ENCODE results near the gene DDOST.

DNA sequence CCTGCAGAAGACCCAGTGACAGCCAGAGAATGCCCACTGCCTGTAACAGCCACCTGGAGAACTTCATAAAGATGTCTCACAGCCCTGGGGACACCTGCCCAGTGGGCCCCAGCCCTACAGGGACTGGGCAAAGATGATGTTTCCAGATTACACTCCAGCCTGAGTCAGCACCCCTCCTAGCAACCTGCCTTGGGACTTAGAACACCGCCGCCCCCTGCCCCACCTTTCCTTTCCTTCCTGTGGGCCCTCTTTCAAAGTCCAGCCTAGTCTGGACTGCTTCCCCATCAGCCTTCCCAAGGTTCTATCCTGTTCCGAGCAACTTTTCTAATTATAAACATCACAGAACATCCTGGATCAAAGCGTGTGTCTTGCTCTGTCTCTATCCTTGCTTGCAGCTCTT, 42.6 kb downstream of the DDOST start:
- TF ChIP-seq, protein P1, sequence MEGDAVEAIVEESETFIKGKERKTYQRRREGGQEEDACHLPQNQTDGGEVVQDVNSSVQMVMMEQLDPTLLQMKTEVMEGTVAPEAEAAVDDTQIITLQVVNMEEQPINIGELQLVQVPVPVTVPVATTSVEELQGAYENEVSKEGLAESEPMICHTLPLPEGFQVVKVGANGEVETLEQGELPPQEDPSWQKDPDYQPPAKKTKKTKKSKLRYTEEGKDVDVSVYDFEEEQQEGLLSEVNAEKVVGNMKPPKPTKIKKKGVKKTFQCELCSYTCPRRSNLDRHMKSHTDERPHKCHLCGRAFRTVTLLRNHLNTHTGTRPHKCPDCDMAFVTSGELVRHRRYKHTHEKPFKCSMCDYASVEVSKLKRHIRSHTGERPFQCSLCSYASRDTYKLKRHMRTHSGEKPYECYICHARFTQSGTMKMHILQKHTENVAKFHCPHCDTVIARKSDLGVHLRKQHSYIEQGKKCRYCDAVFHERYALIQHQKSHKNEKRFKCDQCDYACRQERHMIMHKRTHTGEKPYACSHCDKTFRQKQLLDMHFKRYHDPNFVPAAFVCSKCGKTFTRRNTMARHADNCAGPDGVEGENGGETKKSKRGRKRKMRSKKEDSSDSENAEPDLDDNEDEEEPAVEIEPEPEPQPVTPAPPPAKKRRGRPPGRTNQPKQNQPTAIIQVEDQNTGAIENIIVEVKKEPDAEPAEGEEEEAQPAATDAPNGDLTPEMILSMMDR (IDR thresholded peaks at IDR 0.05): no peak
- no peak for TF ChIP-seq POLR2A (IDR thresholded peaks at IDR 0.05)
